ENCODE data around the gene PCDHA12.
"Not testable (repeated sequence)": the region's sequence is repeated elsewhere in the genome, so short reads cannot be mapped to it uniquely, and the experiment has no call there.

PCDHA12 gene

DNA sequence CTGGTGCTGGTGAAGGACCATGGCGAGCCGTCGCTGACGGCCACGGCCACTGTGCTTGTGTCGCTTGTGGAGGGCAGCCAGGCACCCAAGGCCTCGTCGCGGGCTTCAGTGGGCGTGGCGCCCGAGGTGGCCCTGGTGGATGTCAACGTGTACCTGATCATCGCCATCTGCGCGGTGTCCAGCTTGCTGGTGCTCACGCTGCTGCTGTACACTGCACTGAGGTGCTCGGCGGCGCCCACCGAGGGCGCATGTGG, 17.2 kb upstream of the PCDHA12 start:
- DNase-seq (ENCODE audit: low read depth in 3 of 3) = no peak

DNA sequence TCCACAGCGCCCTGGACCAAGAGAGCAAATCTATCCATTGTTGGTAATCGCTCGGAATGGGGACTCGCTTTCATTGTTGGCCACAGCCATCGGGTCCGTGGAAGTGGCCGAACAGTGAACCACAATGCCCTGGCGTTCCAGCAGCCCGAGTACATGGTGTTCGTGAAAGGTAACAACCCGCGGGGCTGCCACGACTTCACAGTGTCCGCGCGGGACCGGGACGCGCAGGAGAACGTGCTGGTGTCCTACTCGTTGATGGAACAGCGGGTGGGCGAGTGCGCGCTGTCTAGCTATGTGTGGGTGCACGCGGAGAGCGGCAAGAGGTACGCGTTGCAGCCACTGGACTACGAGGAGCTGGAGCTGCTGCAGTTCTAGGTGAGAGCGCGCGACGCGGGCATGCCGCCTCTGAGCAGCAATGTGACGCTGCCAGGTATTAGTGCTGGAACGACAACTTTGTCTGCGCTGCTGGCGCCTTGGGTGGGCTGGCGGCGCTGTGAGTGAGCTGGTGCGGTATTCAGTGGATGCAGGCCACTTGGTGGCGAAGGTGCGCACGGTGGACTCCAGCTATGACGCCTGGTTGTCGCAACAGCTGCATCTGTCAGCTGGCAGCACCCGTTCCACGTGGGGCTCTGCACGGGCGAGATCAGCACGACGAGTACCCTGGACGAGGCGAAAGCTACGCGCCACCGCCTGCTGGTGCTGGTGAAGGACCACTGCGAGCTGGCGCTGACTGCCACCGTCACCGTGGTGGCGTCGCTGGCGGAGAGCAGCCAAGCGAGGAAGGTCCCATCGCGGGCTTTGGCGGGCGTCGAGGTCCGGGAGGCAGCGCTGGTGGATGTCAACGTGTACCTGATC, 12.4 kb upstream of the PCDHA12 start:
- DNase-seq (ENCODE audit: low read depth in 3 of 3) = no peak

DNA sequence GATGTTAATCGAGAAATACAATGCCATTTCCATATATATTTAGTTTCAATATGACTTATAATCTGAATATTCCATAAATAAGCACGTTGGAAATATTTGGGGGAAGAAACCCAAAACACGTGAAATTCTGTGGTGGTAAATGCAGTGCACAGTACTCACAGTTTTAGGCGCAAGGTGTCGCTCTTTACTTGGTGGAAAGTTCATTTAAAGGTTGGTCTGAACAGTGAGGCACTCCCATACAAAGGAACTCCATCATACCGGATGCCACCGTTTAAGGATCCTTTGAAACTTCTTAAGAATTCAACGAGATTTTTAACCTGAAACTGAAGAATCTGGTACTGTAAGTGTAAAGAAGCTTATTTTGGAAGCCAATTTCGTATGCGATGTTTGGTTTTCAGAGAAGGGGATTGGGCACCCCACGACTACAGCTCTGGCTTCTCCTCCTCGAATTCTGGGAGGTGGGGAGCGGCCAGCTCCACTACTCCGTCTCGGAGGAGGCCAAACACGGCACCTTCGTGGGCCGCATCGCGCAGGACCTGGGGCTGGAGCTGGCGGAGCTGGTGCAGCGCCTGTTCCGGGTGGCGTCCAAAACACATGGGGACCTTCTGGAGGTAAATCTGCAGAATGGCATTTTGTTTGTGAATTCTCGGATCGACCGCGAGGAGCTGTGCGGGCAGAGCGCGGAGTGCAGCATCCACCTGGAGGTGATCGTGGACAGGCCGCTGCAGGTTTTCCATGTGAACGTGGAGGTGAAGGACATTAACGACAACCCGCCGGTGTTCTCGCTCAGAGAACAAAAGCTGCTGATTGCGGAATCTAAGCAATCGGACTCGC, 6.2 kb upstream of the PCDHA12 start, which contains the start of gene PCDHA11:
Gene PCDHA11, plus strand, starts transcription at position 237 of the 834 bp plus-strand sequence. Its CDS starts 147 bp downstream, at position 384.
- no peak for DNase-seq (ENCODE audit: low read depth in 3 of 3)

DNA sequence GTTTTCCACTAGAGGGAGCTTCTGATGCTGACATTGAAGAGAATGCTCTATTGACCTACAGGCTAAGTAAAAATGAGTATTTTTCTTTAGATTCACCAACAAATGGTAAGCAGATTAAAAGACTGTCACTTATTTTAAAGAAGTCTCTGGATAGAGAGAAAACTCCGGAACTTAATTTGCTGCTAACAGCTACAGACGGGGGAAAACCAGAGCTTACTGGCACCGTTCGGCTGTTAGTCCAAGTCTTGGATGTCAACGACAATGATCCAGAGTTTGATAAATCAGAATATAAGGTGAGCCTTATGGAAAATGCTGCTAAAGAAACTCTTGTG, 5.6 kb upstream of the PCDHA12 start:
- DNase-seq (ENCODE audit: low read depth in 3 of 3) = no peak

DNA sequence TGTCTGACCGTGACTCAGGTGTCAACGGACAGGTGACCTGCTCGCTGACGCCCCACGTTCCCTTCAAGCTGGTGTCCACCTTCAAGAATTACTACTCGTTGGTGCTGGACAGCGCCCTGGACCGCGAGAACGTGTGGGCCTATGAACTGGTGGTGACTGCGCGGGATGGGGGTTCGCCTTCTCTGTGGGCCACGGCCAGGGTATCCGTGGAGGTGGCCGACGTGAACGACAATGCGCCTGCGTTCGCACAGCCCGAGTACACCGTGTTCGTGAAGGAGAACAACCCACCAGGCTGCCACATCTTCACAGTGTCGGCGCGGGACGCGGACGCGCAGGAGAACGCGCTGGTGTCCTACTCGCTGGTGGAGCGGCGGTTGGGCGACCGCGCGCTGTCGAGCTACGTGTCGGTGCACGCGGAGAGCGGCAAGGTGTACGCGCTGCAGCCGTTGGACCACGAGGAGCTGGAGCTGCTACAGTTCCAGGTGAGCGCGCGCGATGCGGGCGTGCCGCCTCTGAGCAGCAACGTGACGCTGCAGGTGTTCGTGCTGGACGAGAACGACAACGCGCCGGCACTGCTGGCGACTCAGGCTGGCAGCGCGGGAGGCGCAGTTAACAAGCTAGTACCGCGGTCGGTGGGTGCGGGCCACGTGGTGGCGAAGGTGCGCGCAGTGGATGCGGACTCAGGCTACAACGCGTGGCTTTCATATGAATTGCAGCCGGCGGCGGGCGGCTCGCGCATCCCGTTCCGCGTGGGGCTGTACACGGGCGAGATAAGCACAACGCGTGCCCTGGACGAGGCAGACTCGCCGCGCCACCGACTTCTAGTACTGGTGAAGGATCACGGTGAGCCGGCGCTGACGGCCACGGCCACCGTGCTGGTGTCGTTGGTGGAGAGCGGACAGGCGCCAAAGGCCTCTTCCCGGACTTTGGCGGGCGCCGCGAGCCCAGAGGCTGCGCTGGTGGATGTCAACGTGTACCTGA, 4.6 kb upstream of the PCDHA12 start:
- DNase-seq (ENCODE audit: low read depth in 3 of 3) = no peak

DNA sequence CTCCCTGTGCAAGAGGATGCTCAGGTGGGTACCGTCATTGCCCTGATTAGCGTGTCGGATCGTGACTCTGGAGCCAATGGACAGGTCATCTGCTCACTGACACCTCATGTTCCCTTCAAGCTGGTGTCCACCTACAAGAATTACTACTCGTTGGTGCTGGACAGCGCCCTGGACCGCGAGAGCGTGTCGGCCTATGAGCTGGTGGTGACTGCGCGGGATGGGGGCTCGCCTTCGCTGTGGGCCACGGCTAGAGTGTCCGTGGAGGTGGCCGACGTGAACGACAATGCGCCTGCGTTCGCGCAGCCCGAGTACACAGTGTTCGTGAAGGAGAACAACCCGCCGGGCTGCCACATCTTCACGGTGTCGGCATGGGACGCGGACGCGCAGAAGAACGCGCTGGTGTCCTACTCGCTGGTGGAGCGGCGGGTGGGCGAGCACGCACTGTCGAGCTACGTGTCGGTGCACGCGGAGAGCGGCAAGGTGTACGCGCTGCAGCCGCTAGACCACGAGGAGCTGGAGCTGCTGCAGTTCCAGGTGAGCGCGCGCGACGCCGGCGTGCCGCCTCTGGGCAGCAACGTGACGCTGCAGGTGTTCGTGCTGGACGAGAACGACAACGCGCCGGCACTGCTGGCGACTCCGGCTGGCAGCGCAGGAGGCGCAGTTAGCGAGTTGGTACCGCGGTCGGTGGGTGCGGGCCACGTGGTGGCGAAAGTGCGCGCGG, 1.6 kb downstream of the PCDHA12 start:
- DNase-seq (ENCODE audit: low read depth in 3 of 3) = not testable (repeated sequence)

DNA sequence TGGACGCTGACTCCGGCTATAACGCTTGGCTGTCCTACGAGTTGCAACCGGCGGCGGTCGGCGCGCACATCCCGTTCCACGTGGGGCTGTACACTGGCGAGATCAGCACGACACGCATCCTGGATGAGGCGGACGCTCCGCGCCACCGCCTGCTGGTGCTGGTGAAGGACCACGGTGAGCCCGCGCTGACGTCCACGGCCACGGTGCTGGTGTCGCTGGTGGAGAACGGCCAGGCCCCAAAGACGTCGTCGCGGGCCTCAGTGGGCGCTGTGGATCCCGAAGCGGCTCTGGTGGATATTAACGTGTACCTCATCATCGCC, 2.1 kb downstream of the PCDHA12 start:
- no peak for DNase-seq (ENCODE audit: low read depth in 3 of 3)

DNA sequence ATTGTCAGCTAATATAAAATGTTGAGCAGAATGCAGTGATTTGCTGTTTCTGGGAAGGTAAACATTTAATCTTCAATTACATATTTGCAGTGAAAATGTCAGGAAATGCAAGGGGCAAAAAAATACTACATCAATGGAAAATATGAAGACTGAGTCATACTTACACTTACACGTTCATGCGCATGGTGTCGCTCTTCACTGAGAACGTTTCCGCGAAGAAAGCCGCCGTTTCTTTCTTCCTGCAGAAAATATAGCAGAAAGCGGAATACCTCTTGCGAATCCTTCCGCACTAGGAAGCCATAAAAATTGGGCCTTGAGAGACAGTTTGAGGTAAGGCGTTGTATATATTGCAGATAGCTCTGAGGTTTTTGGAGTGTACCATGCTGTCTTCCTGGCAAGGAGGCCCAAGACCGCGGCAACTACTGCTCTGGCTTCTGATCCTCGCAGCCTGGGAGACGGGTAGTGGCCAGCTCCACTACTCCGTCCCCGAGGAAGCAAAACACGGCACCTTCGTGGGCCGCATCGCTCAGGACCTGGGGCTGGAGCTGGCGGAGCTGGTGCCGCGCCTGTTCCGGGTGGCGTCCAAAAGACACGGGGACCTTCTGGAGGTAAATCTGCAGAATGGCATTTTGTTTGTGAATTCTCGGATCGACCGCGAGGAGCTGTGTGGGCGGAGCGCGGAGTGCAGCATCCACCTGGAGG, 6.9 kb downstream of the PCDHA12 start, which contains the start of gene PCDHA13:
Gene PCDHA13, plus strand, starts transcription at position 236 of the 702 bp plus-strand sequence. Its CDS starts 145 bp downstream, at position 381.
- DNase-seq (ENCODE audit: low read depth in 3 of 3) = no peak

DNA sequence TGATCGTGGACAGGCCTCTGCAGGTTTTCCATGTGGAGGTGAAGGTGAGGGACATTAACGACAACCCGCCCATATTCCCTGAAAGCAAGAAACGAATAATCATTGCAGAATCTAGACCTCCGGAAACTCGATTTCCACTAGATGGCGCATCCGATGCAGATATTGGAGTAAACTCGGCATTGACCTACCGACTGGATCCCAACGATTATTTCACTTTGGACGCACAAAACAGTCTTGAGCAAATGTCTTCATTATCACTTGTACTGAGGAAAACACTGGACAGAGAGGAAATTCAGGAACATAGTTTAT, 7.4 kb downstream of the PCDHA12 start:
- no peak for DNase-seq (ENCODE audit: low read depth in 3 of 3)

DNA sequence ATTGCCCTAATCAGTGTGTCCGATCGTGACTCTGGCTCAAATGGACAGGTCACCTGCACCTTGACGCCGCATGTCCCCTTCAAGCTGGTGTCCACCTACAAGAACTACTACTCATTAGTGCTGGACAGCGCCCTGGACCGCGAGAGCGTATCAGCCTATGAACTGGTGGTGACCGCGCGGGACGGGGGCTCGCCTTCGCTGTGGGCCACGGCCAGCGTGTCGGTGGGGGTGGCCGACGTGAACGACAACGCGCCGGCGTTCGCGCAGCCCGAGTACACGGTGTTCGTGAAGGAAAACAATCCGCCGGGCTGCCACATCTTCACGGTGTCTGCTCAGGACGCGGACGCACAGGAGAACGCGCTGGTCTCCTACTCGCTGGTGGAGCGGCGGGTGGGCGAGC, 8.3 kb downstream of the PCDHA12 start:
- DNase-seq (ENCODE audit: low read depth in 3 of 3) = no peak

DNA sequence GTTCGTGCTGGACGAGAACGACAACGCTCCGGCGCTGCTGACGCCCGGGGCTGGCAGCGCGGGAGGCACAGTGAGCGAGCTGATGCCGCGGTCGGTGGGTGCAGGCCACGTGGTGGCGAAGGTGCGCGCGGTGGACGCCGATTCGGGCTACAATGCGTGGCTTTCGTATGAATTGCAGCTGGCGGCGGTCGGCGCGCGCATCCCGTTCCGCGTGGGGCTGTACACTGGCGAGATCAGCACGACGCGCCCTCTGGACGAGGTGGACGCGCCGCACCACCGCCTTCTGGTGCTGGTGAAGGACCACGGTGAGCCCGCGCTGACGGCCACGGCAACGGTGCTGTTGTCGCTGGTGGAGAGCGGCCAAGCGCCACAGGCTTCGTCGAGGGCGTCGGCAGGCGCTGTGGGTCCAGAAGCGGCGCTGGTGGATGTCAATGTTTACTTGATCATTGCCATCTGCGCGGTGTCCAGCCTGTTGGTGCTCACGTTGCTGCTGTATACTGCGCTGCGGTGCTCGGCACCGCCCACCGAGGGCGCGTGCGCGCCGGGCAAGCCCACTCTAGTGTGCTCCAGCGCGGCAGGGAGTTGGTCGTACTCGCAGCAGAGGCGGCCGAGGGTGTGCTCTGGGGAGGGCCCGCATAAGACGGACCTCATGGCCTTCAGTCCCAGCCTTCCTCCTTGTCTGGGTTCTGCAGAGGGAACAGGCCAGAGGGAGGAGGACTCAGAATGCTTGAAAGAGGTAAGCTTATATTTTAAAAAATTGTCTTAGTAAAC, 9.0 kb downstream of the PCDHA12 start:
- DNase-seq (ENCODE audit: low read depth in 3 of 3) = no peak

DNA sequence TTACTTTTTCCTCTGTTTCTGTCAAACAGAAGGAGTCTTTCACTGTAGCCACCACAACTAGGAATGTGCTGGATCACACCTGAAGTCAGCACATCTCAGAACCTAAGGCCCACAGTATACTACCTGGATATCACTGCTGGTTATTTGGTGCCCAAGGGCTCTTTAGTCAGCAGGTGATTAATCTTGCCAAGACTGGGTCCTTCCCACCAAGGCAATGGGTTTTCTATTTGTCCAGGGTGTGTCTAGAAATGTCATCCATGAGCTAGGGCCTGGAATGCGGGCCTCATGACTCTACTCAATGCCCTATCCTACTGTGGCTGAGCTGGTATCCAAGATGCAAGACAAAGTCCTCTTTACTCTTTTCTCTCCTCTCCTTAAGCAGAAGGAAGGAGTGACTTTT, 41.2 kb downstream of the PCDHA12 start:
- DNase-seq (ENCODE audit: low read depth in 3 of 3) = no peak

DNA sequence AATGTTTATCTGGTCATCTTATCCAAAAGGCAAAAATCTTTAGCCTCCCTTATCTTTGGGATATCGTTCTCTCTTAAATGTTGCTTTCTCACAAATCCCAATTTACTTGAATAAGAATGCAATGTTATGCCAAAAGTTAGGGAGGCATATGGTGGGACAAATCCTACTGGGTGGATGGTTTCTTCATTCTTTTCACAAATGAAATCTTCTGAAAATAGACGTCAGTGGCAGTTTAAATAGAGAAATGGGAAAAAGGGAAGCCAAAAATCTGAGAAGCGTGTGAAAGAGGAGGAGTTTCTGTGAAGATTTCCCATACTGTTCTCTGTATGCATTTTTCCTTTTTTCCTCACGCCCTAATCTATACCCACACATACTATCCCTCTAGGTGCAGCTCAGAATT, 48.5 kb downstream of the PCDHA12 start:
- DNase-seq (ENCODE audit: low read depth in 3 of 3) = no peak

DNA sequence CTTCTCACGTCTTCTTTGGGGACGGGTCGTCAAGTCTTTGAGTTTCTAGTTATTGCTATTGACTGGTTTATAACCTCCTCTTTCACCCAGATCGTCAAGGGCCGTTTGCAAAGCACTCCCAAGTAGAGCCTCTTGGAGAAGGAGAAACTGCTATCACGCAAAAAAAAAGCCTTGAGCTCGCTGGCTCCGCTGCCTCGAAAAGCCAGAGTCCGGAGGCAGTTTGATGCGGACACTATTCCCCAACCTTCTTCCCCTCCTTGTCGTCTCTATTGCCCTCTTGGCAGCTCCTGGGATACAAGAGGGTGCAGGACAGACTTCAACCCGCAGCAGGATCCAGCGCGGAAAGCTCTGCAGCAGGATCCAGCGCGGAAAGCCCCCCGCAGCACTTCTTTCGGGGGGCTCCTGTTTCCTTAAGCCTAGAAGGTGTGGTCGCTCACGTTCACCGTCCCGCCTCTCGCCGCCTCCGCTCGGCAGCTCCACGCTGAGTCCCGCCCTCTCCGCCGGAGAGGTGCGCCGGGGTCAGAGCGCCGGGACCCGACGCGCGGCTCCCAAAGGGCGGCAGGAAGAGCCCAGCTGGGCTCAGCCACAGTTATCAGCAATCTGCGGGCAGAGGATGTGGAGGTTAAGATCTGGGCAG, 50.8 kb downstream of the PCDHA12 start, which contains the start of gene PCDHAC1:
Gene PCDHAC1, plus strand, starts transcription at position 494 of the 637 bp plus-strand sequence. CDS start 594 bp downstream, outside the sequence.
- no peak for DNase-seq (ENCODE audit: low read depth in 3 of 3)

DNA sequence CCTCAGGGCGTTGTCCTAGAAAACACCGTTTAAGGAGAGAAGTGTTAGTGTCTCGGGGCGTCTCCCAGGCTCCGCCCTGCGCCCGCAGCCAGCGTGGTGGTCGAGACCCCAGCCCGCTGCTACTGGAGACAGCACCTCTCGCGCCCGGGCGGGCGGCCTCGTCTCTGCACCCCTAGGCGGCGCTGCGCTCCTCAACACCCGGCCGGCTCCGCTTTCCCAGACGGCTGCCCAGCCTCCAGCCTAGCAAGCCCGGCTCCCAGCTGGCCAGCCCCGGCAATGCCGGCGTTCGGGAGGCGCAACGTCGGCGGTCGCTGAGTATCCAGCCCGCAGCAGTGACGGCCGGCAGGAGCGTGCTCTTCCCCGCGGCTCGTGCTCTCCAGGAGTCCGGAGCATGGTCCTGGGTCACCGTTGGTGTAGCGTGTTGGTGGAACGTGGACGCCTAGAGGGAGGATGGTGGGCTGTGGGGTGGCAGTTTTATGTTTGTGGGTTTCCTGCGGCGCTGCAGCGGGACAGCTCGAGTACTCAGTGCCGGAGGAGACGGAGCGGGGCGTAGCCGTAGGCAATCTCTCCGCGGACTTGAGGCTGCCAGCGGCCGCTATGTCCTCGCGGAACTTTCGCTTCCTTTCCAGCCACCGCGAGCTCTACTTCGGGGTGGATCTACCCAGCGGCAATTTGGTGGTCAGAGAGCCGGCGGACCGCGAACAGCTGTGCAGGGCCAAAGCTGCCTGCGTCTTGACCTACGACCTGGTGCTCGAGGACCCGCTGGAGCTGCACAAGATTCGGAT, 51.5 kb downstream of the PCDHA12 start:
- peak in 2 of 3 donors; percentile 11 to 12 for DNase-seq (ENCODE audit: low read depth in 3 of 3)

DNA sequence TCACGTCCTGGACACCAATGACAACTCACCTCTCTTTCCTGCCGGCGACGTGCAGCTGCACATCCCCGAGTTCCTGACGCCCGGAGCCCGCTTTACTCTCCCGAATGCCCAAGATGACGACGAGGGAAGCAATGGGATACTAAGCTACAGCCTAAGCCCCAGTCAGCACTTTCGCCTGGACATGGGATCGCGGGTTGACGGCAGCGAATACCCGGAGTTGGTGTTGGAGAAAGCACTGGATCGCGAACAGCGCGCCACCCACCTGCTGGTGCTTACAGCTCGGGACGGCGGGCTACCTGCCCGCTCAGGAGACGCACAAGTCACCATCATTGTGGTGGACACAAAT, 52.1 kb downstream of the PCDHA12 start:
- DNase-seq (ENCODE audit: low read depth in 3 of 3) = no peak
